Subcutaneous abdominal adipose tissue (tissue), 5 donors: Measurements from ENCODE around the gene OASL.
"Not testable (repeated sequence)": the region's sequence is repeated elsewhere in the genome, so short reads cannot be mapped to it uniquely, and the experiment has no call there.

ENCODE experiments used
- H3K27ac ChIP-seq: one replicate; pipeline ENCODE4 v1.7.0; 2013; ENCODE audit warnings: low read depth, mild to moderate bottlenecking, inconsistent platforms, low read length, moderate library complexity
- H3K27me3 ChIP-seq, 5 donors: one replicate each; pipeline ENCODE4 v1.7.0; 2013; ENCODE audit warnings: low read length in 5 of 5, inconsistent platforms in 1 of 5; ENCODE audit not compliant: control insufficient read depth in 5 of 5, insufficient read depth in 4 of 5
- H3K36me3 ChIP-seq, 5 donors: one replicate each; pipeline ENCODE4 v1.7.0; 2013; ENCODE audit warnings: low read length in 5 of 5; ENCODE audit not compliant: control insufficient read depth in 5 of 5, insufficient read depth in 5 of 5
- H3K4me1 ChIP-seq, 5 donors: one replicate each; pipeline ENCODE4 v1.7.0; 2013; ENCODE audit warnings: low read length in 5 of 5, mild to moderate bottlenecking in 3 of 5, moderate library complexity in 1 of 5; ENCODE audit not compliant: control insufficient read depth in 5 of 5, insufficient read depth in 5 of 5
- H3K4me3 ChIP-seq, 5 donors: one replicate each; pipeline ENCODE4 v1.7.0; 2013; ENCODE audit warnings: low read length in 5 of 5, low read depth in 1 of 5
- H3K9ac ChIP-seq, 5 donors: one replicate each; pipeline ENCODE4 v1.7.0; 2013; ENCODE audit warnings: low read length in 5 of 5, mild to moderate bottlenecking in 4 of 5, moderate library complexity in 3 of 5
- H3K9me3 ChIP-seq, 5 donors: one replicate each; pipeline ENCODE4 v1.7.0; 2013; ENCODE audit warnings: low read length in 5 of 5; ENCODE audit not compliant: control insufficient read depth in 5 of 5
- donor health status: healthy.
- donor health status: healthy.
- donor health status: healthy.
- donor health status: healthy.
- donor health status: healthy.

OASL gene

DNA sequence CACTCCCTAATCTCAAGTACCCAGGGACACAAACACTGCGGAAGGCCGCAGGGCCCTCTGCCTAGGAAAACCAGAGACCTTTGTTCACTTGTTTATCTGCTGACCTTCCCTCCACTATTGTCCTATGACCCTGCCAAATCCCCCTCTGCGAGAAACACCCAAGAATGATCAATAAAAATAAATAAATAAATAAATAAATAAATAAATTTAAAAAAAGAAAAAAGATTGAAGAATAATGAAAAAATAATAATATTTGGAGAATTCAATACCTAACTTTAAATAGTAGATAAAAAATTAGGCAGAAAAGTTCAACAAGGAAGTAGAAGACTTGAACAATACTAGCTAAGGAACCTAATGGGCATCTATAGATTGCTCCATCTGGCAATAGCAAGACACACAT lies 38.4 kb upstream of the OASL start:
- H3K27me3 ChIP-seq, H3K36me3 ChIP-seq, H3K27ac ChIP-seq, H3K9ac ChIP-seq, H3K4me1 ChIP-seq, H3K9me3 ChIP-seq, H3K4me3 ChIP-seq: not testable (repeated sequence)

DNA sequence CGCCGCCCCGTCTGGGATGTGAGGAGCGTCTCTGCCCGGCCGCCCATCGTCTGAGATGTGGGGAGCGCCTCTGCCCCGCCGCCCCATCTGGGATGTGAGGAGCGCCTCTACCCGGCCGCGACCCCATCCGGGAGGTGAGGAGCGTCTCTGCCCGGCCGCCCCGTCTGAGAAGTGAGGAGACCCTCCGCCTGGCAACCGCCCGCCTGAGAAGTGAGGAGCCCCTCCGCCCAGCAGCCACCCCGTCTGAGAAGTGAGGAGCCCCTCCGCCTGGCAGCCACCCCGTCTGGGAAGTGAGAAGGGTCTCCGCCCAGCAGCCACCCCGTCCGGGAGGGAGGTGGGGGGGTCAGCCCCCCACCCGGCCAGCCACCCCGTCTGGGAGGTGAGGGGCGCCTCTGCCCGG lies 36.9 kb upstream of the OASL start:
- not testable (repeated sequence) for H3K36me3 ChIP-seq, H3K4me3 ChIP-seq, H3K27me3 ChIP-seq, H3K27ac ChIP-seq, H3K9ac ChIP-seq, H3K4me1 ChIP-seq
- peaks cover 0 to 13% (median 8%) of the 10 kb centered on the region in 5 donors for H3K9me3 ChIP-seq

DNA sequence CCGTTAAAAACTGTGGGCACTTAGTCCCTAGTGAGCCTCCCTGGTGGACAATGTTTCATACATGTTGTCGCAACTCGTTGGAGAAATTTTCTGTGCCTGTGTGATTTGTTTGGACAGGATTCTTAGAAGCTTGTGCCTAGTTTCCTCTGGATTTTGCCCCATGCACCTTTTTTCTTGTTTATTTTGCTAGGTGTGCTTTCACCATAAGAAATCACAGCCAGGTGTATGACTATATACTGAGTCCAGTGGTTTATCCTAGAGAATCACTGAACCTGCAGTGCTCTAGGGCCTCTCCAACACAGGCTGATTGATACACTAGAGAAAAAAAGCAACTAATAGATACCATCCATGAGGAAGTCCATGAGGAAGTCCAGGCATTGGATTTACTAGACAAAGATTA lies 33.1 kb upstream of the OASL start:
- H3K4me3 ChIP-seq = no peak overlapping the region
- no peaks in the 10 kb centered on the region for H3K4me1 ChIP-seq
- no peaks in the 10 kb centered on the region for H3K36me3 ChIP-seq
- H3K9ac ChIP-seq = no peak overlapping the region
- peaks cover 0 to 13% (median 8%) of the 10 kb centered on the region in 5 donors for H3K9me3 ChIP-seq
- H3K27ac ChIP-seq = no peak overlapping the region
- H3K27me3 ChIP-seq = no peaks in the 10 kb centered on the region

DNA sequence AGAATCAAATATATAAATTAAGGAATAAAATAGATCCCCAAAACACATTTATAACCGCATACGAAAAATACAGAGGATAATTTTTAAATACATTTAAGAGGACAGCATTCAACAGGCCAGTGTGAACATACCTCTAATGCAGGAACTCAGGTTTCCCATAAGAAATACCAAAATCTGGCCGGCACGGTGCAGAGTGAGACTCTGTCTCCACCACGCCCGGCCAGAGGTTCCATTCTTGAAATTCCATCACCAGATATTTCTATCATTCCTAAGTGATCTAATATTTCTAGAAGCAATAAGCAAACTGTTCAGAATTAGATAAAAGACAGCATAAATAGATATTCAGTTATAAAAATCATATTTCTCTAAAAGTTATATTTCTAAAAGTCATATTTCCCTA lies 30.2 kb upstream of the OASL start:
- Histone ChIP-seq H3K27ac (no peak overlapping the region), H3K4me3 (no peak overlapping the region), H3K36me3 (no peaks in the 10 kb centered on the region), H3K9me3 (peaks cover 0 to 13% (median 8%) of the 10 kb centered on the region in 5 donors), H3K9ac (no peak overlapping the region), H3K27me3 (peaks cover 0 to 1% (median 0%) of the 10 kb centered on the region in 5 donors), H3K4me1 (no peaks in the 10 kb centered on the region)

DNA sequence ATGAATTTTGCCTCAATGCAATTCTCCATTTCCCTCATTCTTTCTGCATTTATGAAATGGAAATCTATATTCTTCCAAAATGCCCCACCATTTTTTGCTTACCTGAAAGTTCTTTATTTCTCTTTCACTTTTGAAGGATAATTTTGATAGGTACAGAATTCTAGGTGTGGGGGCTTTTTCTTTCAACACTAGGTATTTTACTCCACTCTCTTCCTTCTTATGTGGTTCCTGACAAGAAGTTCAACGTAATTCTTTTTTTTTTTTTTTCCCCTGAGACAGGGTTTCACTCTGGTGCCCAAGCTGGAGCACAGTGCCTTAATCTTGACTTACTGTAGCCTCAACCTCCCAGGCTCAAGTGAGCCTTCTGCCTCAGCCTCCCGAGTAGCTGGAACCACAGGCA lies 26.3 kb upstream of the OASL start:
- H3K4me1 ChIP-seq = peaks cover under 1 to 4% (median 2%) of the 10 kb centered on the region in 5 donors

DNA sequence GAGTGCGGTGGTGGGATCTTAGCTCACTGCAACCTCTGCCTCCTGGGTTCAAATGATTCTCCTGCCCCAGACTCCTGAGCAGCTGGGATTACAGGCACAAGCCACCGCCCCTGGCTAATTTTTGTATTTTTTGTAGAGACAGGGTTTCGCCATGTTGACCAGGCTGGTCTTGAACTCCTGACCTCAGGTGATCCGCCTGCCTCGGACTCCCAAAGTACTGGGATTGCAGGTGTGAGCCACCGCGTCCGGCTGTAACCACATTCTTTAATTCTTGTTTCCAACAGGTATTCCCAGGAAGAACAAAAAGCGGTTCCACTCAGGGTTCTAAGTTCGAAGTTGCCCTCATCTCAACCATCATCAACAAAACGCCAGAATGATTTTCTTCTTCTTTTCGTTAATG lies 25.5 kb upstream of the OASL start:
- H3K27ac ChIP-seq, H3K4me3 ChIP-seq, H3K36me3 ChIP-seq, H3K9ac ChIP-seq, H3K27me3 ChIP-seq, H3K9me3 ChIP-seq: not testable (repeated sequence)
- peaks cover 3 to 10% (median 8%) of the 10 kb centered on the region in 5 donors for H3K4me1 ChIP-seq

More for the DNA sequence above, 26.3 kb upstream of the OASL start:
- no peaks in the 10 kb centered on the region for H3K36me3 ChIP-seq
- H3K27me3 ChIP-seq = peaks cover 0 to 4% (median 0%) of the 10 kb centered on the region in 5 donors
- H3K4me3 ChIP-seq = no peak overlapping the region
- H3K9ac ChIP-seq = no peak overlapping the region
- H3K27ac ChIP-seq = no peak overlapping the region
- no peaks in the 10 kb centered on the region for H3K9me3 ChIP-seq

DNA sequence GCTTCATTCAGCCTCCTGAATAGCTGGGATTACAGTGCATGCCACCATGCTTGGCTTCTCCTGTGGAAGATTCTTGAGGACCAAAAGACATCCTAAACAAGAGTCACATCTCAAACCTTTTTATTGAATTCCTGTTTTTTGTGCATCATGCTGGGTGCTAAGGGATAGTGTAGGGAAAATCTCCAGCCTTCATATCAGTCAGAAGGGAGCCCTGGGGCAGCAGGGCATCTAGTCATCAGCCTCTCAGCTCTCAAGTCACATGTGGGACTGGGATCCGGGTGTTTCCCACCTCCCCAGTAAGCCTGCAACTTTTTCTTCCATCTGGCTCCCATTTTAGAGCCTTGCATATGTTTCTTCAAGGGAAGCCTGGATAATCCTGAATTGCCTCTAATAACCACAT lies 25.1 kb upstream of the OASL start:
- Histone ChIP-seq H3K4me1 (peaks cover 3 to 10% (median 8%) of the 10 kb centered on the region in 5 donors), H3K9ac (no peak overlapping the region), H3K36me3 (no peaks in the 10 kb centered on the region), H3K9me3 (no peaks in the 10 kb centered on the region), H3K27me3 (peaks cover 0 to 4% (median 0%) of the 10 kb centered on the region in 5 donors), H3K4me3 (no peak overlapping the region), H3K27ac (no peak overlapping the region)

DNA sequence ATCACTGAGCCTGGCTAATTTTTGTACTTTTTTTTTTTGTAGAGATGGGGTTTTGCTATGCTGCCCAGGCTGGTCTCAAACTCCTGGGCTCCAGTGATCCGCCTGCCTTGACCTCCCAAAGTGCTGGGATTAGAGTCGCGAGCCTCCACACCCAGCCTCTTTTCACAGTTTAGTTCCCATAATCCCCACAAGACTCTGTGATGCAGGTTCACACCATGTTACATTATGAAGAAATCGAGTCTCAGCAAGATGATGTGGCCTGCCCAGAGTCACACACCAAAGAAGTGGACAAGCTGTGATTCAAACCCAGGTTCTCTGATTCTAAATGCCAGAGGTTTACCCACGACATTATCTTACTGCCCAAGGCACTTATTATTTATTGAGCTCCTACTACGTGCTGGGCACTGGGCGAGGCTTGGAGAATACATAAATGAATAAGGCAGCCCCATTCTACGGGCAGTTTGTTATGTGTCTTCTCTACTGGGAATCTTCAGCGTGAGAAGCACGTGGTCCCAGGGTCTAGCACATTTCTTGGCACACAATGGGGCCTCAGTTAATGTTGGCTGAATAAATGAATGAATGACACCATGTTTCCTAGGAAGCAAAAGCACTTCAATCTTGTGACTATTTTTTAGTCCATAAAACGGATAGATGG lies 23.5 kb upstream of the OASL start:
- H3K9me3 ChIP-seq = no peaks in the 10 kb centered on the region
- H3K9ac ChIP-seq = no peak overlapping the region
- no peak overlapping the region for H3K27ac ChIP-seq
- peaks cover 3 to 12% (median 8%) of the 10 kb centered on the region in 5 donors for H3K4me1 ChIP-seq
- no peaks in the 10 kb centered on the region for H3K36me3 ChIP-seq
- H3K4me3 ChIP-seq = no peak overlapping the region
- peaks cover 0 to 4% (median 0%) of the 10 kb centered on the region in 5 donors for H3K27me3 ChIP-seq

DNA sequence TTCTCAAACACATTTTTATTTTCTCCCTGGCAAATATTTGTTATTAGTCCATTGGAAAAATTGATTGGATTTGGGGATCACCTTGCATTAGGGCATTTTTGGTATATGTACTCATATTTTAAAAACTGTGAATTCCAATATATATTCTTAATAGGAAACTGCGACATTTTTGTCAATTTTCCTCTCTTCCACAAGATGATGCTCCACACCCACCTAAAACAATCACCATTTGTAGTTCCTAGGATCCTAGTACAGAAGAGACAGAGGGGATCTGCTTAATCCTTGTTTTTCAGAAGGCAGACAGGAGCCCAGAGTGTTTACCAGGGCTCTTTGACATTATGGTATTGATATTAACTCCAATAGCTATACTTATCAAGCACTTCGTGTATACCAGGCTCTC lies 22.8 kb upstream of the OASL start:
- no peak overlapping the region for H3K27ac ChIP-seq
- H3K9me3 ChIP-seq = no peaks in the 10 kb centered on the region
- H3K36me3 ChIP-seq = no peaks in the 10 kb centered on the region
- H3K4me1 ChIP-seq = peaks cover 3 to 13% (median 8%) of the 10 kb centered on the region in 5 donors
- no peak overlapping the region for H3K9ac ChIP-seq
- peaks cover 0 to 4% (median 0%) of the 10 kb centered on the region in 5 donors for H3K27me3 ChIP-seq
- H3K4me3 ChIP-seq = no peak overlapping the region

DNA sequence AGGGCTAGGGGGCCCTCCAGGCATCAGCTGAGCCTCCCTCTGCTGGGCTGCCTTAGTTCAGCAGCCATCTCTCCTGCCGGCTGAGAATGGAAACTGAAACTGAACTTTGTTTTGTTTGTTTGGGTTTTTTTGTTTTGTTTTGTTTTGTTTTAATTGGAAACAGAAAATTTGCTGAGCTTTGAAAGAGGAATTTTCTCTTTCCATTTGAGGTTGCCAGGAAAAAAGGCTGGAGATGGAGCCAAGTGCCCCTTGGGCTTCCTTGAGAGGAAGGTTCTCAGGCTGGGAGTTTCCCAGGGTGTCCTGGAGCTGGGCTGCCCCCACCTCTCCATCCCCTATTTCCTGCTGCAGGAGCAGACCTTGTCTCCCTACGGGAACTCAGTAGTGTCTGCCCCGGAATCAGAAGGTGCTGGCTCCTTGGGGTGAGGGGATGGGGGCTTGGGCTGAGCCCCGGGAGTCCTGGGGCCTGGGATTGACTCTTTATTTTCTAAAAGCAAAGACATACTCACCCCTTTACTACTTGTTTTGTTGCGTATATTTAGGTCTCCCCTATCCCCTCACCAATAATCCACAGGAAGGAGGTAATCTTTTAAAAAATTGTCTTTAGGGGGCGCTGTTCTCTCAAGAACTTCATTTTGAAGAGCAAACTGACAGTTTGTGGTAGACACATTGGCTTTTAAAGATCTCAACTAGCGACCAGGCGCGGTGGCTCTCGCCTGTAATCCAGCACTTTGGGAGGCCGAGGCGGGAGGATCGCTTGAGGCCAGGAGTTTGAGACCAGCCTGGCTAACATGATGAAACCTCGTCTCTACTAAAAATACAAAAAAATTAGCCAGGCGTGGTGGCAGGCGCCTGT lies 21.3 kb upstream of the OASL start:
- H3K27me3 ChIP-seq = peaks cover 0 to 4% (median 0%) of the 10 kb centered on the region in 5 donors
- H3K4me3 ChIP-seq = peak overlapping the region; percentile 39 to 64 (median 55)
- H3K27ac ChIP-seq = peak overlapping the region; percentile 50
- H3K9ac ChIP-seq = peak overlapping the region in 3 of 5 donors; percentile 26 to 73 (median 62)
- peaks cover 3 to 13% (median 8%) of the 10 kb centered on the region in 5 donors for H3K4me1 ChIP-seq
- H3K36me3 ChIP-seq = no peaks in the 10 kb centered on the region
- H3K9me3 ChIP-seq = no peaks in the 10 kb centered on the region
